SIG-M5 treated with dmso at 0.1 percent for 504 hours (cell line): ENCODE data around the gene RTN4R.
"Not testable (repeated sequence)": the region's sequence is repeated elsewhere in the genome, so short reads cannot be mapped to it uniquely, and the experiment has no call there.

Source experiments
- DNase-seq: peaks from one replicate; lab custom pipeline; 2025; ENCODE audit not compliant: unreplicated experiment; lab: John Stamatoyannopoulos, UW

Gene RTN4R

DNA sequence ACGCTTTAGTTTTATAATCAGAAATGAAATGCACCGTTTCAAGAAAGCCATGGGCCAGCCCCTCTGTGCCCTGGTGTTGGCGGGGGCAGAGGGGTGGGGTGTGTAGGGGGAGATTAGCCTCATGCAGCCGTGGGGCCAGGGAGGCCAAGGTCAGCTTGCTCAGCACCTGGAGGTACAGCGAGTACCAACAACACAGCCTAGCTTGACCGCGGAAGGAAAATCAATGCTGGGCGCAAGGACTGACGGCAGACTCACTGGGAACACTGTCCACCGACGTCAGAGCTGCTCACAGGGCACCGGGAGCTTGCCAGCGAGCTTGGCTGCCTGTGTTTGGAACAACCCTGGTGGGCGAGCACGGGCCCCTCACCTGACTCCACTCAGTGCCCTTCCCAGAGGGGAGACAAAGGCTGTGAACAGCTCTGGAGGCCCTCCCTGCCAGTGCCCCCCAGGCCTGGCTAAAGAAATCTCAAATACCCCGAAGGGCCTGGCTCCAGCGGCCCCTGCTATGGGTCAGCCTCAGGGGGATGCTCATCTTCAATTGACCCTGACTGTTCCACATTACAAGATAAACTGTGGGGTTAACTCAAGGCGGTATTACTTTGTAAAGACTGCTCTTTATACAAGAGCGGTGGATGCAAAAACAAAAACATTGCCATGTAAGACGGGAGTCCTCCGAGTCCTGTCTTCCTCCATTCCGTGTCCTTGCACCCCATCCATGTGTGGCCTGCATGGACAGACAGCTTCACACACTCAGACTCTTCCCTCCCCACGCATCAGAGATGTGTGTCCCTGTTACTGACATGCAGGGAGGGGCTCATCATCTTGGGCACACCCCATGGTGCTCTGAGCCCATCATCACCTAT, 21.3 kb upstream of the RTN4R start:
- not testable (repeated sequence) for DNase-seq

DNA sequence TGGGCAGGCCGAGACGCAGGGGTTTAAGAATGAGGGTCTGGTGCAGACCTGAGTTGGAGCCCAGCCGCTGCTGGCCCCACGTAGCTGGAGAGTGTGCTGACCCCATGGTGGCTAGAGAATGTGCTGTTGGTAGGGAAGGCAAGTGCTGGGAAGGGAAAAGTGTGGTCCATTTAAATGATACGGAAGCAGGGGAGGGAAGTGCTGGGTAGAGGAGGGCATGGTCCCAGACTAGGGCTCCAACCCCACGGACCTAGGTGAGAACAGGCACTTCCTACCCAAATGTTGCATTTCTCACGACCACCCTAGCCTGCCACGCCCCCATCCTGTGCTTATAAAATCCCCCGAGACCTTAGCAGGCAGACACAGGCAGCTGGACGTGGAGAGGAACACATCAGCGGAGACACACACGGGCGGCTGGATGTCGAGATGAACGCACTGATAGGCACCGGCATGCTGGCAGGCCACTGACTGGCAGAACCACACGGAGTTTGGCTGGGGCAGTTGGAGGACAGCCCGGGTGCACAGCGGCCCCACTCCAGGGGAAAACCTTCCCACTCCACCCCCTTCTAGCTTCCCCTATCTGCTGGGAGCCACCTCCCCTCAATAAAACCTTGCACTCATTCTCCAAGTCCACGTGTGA, 18.8 kb upstream of the RTN4R start:
- not testable (repeated sequence) for DNase-seq

DNA sequence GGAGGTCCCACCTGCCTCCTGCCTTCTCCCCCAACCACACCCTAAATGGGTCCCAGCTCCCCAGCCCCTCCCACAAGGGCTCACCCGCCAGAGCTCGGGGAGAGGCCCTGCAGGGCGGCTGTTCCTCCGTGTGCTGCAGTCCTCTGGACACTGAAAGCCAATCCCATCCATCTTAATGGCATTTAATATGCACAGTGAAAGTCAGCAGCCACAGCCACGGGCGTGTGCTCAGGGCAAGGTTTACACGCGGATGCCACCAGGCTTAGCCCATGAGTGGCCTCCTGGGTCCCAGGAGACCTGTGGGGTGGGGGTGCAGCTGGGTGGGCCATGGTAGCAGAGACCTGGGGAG, 18.2 kb upstream of the RTN4R start:
- DNase-seq: not testable (repeated sequence)

DNA sequence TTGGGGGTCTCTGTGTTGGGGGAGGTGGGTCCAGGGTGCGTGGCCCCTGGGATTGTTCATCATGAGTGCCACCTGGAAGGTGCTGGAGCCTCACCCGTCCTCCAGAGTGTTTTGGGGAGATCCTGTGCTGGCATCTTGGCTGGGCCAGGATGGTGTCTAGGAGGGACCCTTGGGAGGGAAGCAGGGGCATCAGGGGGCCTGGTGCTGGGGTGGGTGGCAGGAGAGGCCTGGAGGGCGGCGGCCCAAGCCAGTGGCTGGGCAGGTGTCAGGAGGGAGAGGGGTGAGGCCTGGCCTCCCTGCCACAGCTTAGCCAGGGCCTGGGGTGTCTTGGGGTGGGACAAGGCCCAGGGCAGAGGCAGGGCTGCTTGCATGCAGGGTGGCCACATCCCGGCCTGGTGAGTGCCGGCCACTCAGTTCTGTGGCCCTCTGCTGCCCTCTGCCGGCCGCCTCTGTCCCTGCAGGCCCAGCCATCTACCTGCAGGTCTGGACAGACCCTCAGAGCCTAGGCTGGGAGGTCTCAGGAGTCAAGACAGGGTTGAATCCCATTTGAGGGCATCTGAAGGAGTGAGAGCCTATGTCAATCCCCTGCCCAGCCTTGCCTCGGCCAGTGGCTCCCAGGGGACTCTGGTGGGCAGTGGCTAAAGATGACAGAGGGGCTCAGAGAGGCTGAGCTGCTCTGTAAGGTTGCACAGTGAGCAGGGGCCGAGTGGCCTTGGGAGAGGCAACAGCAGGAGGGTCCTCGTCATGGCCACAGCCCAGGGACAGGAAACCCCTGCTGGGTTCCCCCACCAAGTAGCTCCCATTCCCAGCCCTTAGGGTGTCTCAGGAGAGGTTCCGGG, 17.6 kb upstream of the RTN4R start:
- peak; percentile 7 for DNase-seq

GRCh38 chr22:20284471-20285086, 16.5 kb upstream of the RTN4R start:
- DNase-seq: no peak

GRCh38 chr22:20283674-20284066, 15.6 kb upstream of the RTN4R start:
- DNase-seq: no peak

DNA sequence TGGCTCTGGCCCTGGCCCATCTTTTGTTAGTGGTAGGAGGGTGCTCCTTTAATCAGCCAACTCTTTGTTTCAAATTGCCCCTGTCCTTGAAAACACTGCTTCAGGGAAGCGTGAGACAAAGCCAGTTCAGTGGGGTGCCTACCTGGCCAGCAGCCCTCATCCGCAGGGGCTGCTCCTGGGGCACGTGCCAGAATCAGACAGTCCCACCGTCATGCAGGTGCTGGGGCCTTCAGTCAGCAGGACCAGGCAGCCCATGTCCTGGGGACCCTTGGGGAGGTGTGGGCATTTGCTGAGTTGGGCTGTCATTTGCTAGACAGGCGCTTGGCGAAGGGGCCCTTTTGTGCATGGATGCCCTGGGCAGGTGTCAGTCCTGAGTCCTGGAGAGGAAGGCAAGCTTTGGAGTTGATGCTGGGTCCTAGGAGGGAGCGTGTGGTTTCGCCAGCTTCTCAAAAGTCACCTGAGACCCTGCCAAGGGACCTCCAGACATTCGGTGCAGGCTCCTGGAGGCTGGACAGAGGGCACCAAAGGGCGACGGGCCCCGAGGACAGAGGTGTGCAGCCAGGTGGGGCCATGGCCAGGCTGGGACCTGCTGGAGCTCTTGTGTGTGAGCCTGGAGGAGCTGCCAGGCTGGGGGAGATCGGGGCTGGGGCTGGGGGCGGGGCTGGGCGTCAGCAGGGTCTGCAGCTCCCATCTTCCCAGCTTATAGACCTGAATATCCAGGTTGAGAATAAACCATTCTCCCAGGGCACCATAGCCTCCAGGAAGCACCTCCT, 15.0 kb upstream of the RTN4R start:
- no peak for DNase-seq

GRCh38 chr22:20281891-20282290, 13.8 kb upstream of the RTN4R start:
- DNase-seq: no peak

DNA sequence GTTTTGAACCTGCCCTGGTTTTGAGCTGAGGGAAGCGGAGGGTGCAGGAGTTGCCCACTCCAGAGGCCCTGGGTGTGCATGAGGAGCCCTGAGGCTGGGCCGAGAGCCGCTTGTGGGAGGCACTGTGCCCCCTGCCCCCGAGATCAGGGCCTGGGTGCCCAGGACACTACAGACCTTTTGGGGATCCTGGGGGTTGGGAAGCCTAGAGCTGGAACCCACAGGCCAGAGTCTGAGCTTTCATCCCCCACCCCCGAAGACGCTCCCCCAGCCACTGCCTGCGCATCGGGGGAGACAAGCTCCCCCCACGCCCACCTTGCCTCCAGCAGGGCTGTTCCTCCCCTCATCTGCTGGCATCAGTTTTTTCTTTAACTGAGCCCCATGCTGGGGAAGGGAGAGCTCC, 13.4 kb upstream of the RTN4R start:
- DNase-seq: not testable (repeated sequence)

DNA sequence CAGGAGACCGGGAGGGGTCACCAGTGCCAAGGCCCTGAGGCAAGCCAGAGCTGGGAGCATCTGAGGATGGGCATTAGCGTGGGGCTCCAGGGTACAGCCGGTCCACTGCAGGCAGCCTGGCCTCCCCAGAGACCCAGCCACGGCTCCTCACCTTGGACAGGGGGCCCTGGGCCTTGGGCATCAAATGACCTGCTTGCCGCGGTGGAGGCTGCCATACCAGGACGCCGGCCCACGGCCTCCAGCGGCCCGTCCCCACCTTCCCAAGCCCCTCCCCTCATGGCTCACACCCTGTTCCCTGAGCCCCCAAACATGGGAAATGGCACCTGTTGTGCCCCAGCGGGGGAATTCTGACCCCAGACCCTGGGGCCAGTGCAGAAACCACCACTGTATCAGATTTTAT, 12.7 kb upstream of the RTN4R start:
- DNase-seq: no peak

DNA sequence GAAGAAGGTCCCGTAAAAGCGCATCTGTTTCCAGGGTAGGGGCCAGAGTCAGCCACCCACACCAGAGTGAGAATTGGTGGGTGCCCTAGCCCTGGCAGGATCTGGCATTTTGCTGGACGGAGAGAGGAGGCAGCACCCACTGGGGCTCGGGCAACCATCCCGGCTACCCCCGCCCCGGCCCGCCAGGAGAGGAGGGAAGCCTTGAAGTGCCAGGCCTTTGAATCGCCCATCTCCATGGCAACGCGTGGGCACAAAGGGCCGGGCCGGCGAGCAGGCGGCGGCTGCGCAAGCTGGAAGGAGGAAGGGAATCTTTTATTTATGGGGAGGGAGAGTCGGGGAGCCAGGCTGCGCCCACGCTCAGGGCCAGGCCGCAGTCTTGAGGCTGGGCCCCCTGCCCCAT, 12.0 kb upstream of the RTN4R start:
- not testable (repeated sequence) for DNase-seq

DNA sequence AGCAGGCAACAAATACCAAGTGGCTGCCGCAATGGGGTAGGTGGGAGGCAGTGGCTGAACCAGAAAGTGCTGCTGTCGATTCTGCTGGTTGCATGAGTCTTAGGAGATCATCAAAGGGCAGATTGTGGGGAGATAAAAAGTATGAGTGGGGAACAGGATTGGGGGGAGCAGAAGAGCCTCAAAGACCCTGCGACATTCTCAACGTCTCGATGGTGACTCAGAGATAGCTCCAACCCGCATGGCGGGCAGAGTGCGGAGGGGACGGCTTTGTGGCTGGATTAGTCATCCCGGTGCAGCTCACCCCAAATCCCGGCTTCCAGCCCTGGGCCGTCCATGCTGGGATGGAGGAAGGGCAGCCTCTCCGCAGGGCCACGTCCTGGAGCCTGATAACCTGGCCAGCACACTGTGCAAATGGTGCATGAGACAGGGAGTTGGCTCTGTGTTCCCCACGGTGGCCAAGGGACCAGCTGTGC, 11.6 kb upstream of the RTN4R start:
- DNase-seq: no peak

DNA sequence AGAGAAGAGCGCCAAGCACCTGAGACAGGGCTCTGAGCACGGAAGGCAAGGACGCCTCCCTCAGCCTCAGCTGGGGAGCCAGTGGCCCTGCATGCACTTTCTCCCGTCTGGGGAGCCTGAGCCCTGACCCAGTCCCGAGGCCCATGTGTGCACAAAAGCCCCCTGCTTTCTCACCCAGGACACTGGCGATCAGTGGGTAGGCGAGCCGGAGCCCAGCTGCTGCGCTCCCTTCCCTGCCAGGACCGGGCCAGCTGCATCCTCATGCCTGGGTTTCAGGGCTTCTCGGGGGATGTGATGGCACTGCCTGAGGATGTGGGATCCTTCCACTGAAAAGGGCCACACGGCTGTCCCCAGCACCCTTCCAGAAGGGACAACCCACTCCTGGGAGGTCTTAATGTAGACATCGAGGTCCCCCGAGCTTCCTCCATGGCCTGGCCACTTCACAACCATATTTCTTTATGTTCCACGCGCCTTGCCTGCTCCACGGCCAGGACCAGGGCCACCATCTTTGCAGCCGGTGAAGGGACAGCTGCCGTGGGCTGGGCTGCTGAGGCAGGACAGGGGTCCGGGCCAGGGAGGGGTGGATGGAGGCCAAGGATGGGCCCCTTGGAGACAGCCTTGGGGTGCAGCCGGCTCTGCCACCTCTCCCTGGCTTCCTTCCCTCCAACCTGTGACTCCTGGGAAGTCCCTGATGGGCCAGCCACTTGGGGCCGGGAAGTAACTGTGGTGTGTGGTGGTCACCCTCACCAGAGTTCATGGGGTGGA, 10.8 kb upstream of the RTN4R start:
- DNase-seq: not testable (repeated sequence)

- DNase-seq: not testable (repeated sequence)
Measured at GRCh38 chr22:20277936-20278635, 10.0 kb upstream of the RTN4R start.

GRCh38 chr22:20276468-20276867, 8.3 kb upstream of the RTN4R start:
- no peak for DNase-seq

GRCh38 chr22:20275836-20276235, 7.7 kb upstream of the RTN4R start:
- no peak for DNase-seq

DNA sequence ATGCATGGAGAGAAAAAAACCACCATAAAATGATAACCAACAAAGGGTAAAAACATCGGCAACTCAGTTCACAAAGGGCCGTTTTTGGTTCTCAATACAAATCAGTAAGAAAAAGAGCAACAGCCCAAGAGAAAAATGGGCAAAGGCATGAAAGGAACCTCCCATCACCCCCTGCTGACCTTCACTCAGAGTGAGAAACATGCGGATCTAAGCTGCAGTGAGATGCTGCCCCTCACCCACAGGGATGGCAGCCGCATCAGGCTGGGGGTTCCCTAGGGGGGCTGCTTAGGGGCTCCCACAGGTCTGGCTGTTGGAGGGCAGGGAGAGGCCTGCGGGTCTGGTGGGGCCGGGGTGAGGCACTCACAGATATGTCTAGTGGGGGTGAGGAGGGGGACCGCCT, 7.2 kb upstream of the RTN4R start:
- DNase-seq: not testable (repeated sequence)

GRCh38 chr22:20274374-20274773, 6.3 kb upstream of the RTN4R start:
- not testable (repeated sequence) for DNase-seq

GRCh38 chr22:20273758-20274181, 5.7 kb upstream of the RTN4R start:
- no peak for DNase-seq
